SK-N-SH (cell line): ENCODE measurements around the gene OR2M5. TPM values are rescaled to one million over a fixed set of nuclear protein-coding genes. Genes with fewer than 3 reads are reported as not detected.

Source experiments
- CTCF ChIA-PET: fragments of 300-600, 350-600 bp; formaldehyde crosslinking; extraction: SDS; loops from one replicate; lab custom pipeline; 2021; lab: Yijun Ruan, JAX
- POLR2A ChIA-PET: fragments of 350-600 bp; sonication (Branson Sonifier 250); formaldehyde crosslinking; extraction: SDS; loops from one replicate; lab custom pipeline; 2020; ENCODE audit warnings: antibody characterized with exemption, inconsistent platforms; lab: Yijun Ruan, JAX
- DNase-seq: peaks from one replicate; pipeline ENCODE4 v3.0.0; 2012
- H2AFZ ChIP-seq: fragments of 200-600 bp; sonication (generic); 2 replicates; pipeline ENCODE4 v1.8.1; 2016; ENCODE audit warnings: antibody characterized with exemption, mild to moderate bottlenecking, low read depth
- H3F3A ChIP-seq: fragments of 200-600 bp; sonication (generic); replicated peaks from 2 replicates; pipeline ENCODE3; 2016; ENCODE audit warnings: antibody characterized with exemption, mild to moderate bottlenecking; ENCODE audit not compliant: insufficient read depth
- H3K27ac ChIP-seq, 2 experiments: fragments of 200-500 bp in 1 of 2; fragments of 200-600 bp in 1 of 2; sonication (Bioruptor generic) in 1 of 2; sonication (generic), shearing (Covaris generic) in 1 of 2; 2 replicates each; pipeline versions ENCODE4 v1.5.1 to v1.6.1; 2014 to 2016; ENCODE audit warnings: low read depth in 2 of 2, inconsistent platforms in 1 of 2, low read length in 1 of 2, mild to moderate bottlenecking in 1 of 2, mixed read lengths in 1 of 2
- H3K27me3 ChIP-seq: fragments of 200-600 bp; sonication (generic), shearing (Covaris generic); 2 replicates; pipeline ENCODE4 v1.6.1; 2016; ENCODE audit warnings: mixed run types; ENCODE audit not compliant: insufficient read depth
- H3K36me3 ChIP-seq, 2 experiments: fragments of 200-500 bp in 1 of 2; fragments of 200-600 bp in 1 of 2; sonication (Bioruptor generic) in 1 of 2; sonication (generic) in 1 of 2; replicated peaks in 1 of 2; 2 replicates each; pipeline versions ENCODE3 to v1.5.1; 2014 to 2016; ENCODE audit warnings: low read length in 1 of 2, mild to moderate bottlenecking in 1 of 2; ENCODE audit not compliant: insufficient read depth in 2 of 2, control insufficient read depth in 1 of 2
- H3K4me1 ChIP-seq, 2 experiments: fragments of 200-500 bp in 1 of 2; fragments of 200-600 bp in 1 of 2; sonication (Bioruptor generic) in 1 of 2; sonication (generic), shearing (Covaris generic) in 1 of 2; 2 replicates each; pipeline versions ENCODE4 v1.5.1 to v1.6.1; 2014 to 2016; ENCODE audit warnings: low read depth in 1 of 2, low read length in 1 of 2, mixed run types in 1 of 2; ENCODE audit not compliant: insufficient read depth in 2 of 2, control insufficient read depth in 1 of 2
- H3K4me2 ChIP-seq: fragments of 200-600 bp; sonication (generic), shearing (Covaris generic); 2 replicates; pipeline ENCODE4 v1.6.1; 2017; ENCODE audit warnings: mixed run types
- H3K4me3 ChIP-seq, 2 experiments: fragments of 200-500 bp in 1 of 2; fragments of 200-600 bp in 1 of 2; sonication (Bioruptor generic) in 1 of 2; sonication (generic), shearing (Covaris generic) in 1 of 2; 2 replicates each; pipeline versions ENCODE4 v1.5.1 to v1.8.1; 2014 to 2016; ENCODE audit warnings: low read depth in 2 of 2, inconsistent platforms in 1 of 2, low read length in 1 of 2, mild to moderate bottlenecking in 1 of 2, mixed read lengths in 1 of 2, moderate library complexity in 1 of 2
- H3K79me2 ChIP-seq: fragments of 200-600 bp; sonication (generic); 2 replicates; pipeline ENCODE4 v1.8.1; 2017; ENCODE audit warnings: mild to moderate bottlenecking; ENCODE audit not compliant: insufficient read depth
- H3K9ac ChIP-seq: fragments of 200-600 bp; sonication (generic); 2 replicates; pipeline ENCODE4 v1.6.1; 2017; ENCODE audit warnings: mixed run types
- H3K9me2 ChIP-seq: fragments of 200-600 bp; sonication (generic); 2 replicates; pipeline ENCODE4 v1.6.1; 2017; ENCODE audit warnings: mixed run types
- H3K9me3 ChIP-seq: fragments of 200-600 bp; sonication (generic); 2 replicates; pipeline ENCODE4 v1.6.1; 2017; ENCODE audit warnings: mixed run types, mild to moderate bottlenecking, moderate library complexity
- H4K20me1 ChIP-seq: fragments of 200-600 bp; sonication (generic); 2 replicates; pipeline ENCODE4 v1.6.1; 2017; ENCODE audit warnings: mild to moderate bottlenecking, mixed run types; ENCODE audit not compliant: insufficient read depth
- CHD2 ChIP-seq: fragments of 150-350 bp; IDR thresholded peaks from 2 replicates; pipeline ENCODE4 v1.6.1; 2018; ENCODE audit warnings: low read length; ENCODE audit not compliant: partially characterized antibody
- EP300 ChIP-seq, 2 experiments: IDR thresholded peaks; 2 replicates each; pipeline versions ENCODE4 v1.4.0 to v1.6.1; 2012; ENCODE audit warnings: borderline replicate concordance in 1 of 2, low read depth in 1 of 2, low read length in 1 of 2
- EZH2phosphoT487 ChIP-seq: fragments of 200-600 bp; sonication (generic); IDR thresholded peaks from 2 replicates; pipeline ENCODE4 v1.6.1; 2017; ENCODE audit warnings: low read depth, mixed run types, mild to moderate bottlenecking, antibody characterized with exemption, moderate library complexity, borderline replicate concordance
- FOSL2 ChIP-seq: IDR thresholded peaks from 2 replicates; pipeline ENCODE4 v1.4.0; 2012; ENCODE audit warnings: low read depth, mild to moderate bottlenecking, moderate library complexity, borderline replicate concordance
- FOXJ3 ChIP-seq: sonication (generic); formaldehyde crosslinking; IDR thresholded peaks from 2 replicates; pipeline ENCODE4 v1.5.1; 2020; ENCODE audit warnings: mild to moderate bottlenecking, missing genetic modification reagents
- GATA2 ChIP-seq: sonication (generic); formaldehyde crosslinking; IDR thresholded peaks from 2 replicates; pipeline ENCODE4 v1.5.0; 2020; ENCODE audit warnings: mild to moderate bottlenecking, missing genetic modification reagents
- JUND ChIP-seq: IDR thresholded peaks from 2 replicates; pipeline ENCODE4 v1.4.0; 2012
- MEF2A ChIP-seq: IDR thresholded peaks from 2 replicates; pipeline ENCODE4 v1.4.0; 2012; ENCODE audit warnings: low read depth, borderline replicate concordance
- MXI1 ChIP-seq: IDR thresholded peaks from 2 replicates; pipeline ENCODE4 v1.6.1; 2012; ENCODE audit warnings: mild to moderate bottlenecking, low read depth, low read length, improper control_type of control experiment
- NRF1 ChIP-seq: IDR thresholded peaks from 2 replicates; pipeline ENCODE4 v1.6.1; 2012; ENCODE audit warnings: low read depth, mild to moderate bottlenecking, low read length
- PBX3 ChIP-seq: IDR thresholded peaks from 2 replicates; pipeline ENCODE4; 2012
- POLR2AphosphoS5 ChIP-seq: IDR thresholded peaks from 2 replicates; pipeline ENCODE4 v1.6.1; 2012; ENCODE audit warnings: low read depth, low read length
- RAD21 ChIP-seq: IDR thresholded peaks from 2 replicates; pipeline ENCODE4 v1.6.1; 2012; ENCODE audit warnings: mild to moderate bottlenecking, low read length
- RCOR1 ChIP-seq: fragments of 150-350 bp; IDR thresholded peaks from 2 replicates; pipeline ENCODE4 v1.6.1; 2017; ENCODE audit warnings: antibody characterized with exemption, low read length
- RXRA ChIP-seq: IDR thresholded peaks from 2 replicates; pipeline ENCODE4 v1.4.0; 2012; ENCODE audit warnings: low read depth, mild to moderate bottlenecking, borderline replicate concordance
- TEAD4 ChIP-seq: IDR thresholded peaks from 2 replicates; pipeline ENCODE4 v1.4.0; 2012; ENCODE audit warnings: mild to moderate bottlenecking, borderline replicate concordance; ENCODE audit not compliant: insufficient read depth
- USF1 ChIP-seq: IDR thresholded peaks from 2 replicates; pipeline ENCODE4 v1.4.0; 2012; ENCODE audit warnings: low read depth, borderline replicate concordance
- YY1 ChIP-seq: IDR thresholded peaks from 2 replicates; pipeline ENCODE4 v1.4.0; 2012; ENCODE audit warnings: low read depth, mild to moderate bottlenecking
- ZBTB33 ChIP-seq: IDR thresholded peaks from 2 replicates; pipeline ENCODE4 v1.4.0; 2012; ENCODE audit warnings: low read depth, borderline replicate concordance
- WGBS: methylation state at CpG from one replicate; pipeline ENCODE4 v1.1.6; 2017; ENCODE audit warnings: low lambda C conversion rate; 5-methylcytosine and 5-hydroxymethylcytosine counted together
- polyA plus RNA-seq, 3 experiments: library from polyadenylated mRNA; depleted of rRNA; stranded (reverse); fragments of >200 nt; gene quantifications; 2 replicates each; pipeline ENCODE4 v1.2.3, GENCODE V29; 2012
- TF ChIP-seq, protein P1 (sequence below): fragments of 200-600 bp; sonication (generic); IDR thresholded peaks from 2 replicates; pipeline ENCODE4 v1.6.1; 2017; ENCODE audit warnings: antibody characterized with exemption, mild to moderate bottlenecking, moderate library complexity
- TF ChIP-seq, protein P2 (sequence below): IDR thresholded peaks from 2 replicates; pipeline ENCODE4 v1.4.0; 2012; ENCODE audit warnings: low read depth

OR2M5 gene
- polyA plus RNA-seq, 1 of the 3 experiments (the other 2 are of a cell fraction): not detected

- TF ChIP-seq, protein P1, sequence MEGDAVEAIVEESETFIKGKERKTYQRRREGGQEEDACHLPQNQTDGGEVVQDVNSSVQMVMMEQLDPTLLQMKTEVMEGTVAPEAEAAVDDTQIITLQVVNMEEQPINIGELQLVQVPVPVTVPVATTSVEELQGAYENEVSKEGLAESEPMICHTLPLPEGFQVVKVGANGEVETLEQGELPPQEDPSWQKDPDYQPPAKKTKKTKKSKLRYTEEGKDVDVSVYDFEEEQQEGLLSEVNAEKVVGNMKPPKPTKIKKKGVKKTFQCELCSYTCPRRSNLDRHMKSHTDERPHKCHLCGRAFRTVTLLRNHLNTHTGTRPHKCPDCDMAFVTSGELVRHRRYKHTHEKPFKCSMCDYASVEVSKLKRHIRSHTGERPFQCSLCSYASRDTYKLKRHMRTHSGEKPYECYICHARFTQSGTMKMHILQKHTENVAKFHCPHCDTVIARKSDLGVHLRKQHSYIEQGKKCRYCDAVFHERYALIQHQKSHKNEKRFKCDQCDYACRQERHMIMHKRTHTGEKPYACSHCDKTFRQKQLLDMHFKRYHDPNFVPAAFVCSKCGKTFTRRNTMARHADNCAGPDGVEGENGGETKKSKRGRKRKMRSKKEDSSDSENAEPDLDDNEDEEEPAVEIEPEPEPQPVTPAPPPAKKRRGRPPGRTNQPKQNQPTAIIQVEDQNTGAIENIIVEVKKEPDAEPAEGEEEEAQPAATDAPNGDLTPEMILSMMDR: no peak
- TF ChIP-seq, protein P2, sequence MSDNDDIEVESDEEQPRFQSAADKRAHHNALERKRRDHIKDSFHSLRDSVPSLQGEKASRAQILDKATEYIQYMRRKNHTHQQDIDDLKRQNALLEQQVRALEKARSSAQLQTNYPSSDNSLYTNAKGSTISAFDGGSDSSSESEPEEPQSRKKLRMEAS: no peak
- no peak for TF ChIP-seq RAD21
- TF ChIP-seq FOXJ3 (CRISPR knock-in tag): no peak
- TF ChIP-seq CHD2: no peak
- no peak for TF ChIP-seq EP300 (IDR thresholded peaks at IDR 0.05; ENCODE audit: borderline replicate concordance in 1 of 2, low read depth in 1 of 2, low read length in 1 of 2)
- TF ChIP-seq, all 33 proteins: peak for 0
Measured at GRCh38 chr1:248183996-248184395, 39.0 kb downstream of the OR2M5 start (continued).

DNA sequence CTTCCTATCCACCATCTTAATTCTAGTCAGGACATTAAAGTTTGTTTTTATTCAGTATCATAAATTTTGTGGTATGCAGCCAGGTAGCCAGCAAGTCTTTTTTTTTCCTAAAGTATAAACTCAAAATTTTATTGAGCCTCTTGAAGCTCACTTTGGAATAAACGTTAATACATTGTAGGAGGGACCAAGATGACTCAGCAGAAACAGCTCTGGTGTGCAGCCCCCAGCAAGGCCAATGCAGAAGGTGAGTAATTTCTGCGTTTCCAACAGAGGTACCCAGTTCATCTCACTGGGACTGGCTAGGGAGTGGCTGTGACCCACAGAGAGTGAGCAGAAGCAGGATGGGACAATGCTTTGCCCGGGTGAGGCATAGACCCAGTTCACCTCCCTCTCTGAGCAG lies 42.4 kb downstream of the OR2M5 start:
- Histone ChIP-seq H3K36me3 (no peaks in the 10 kb centered on the region), H3F3A (no peaks in the 10 kb centered on the region), H3K27me3 (no peaks in the 10 kb centered on the region), H3K79me2 (no peaks in the 10 kb centered on the region), H3K9ac (no peak overlapping the region), H3K4me2 (no peak overlapping the region), H4K20me1 (no peaks in the 10 kb centered on the region), H3K9me3 (no peaks in the 10 kb centered on the region), H3K9me2 (no peaks in the 10 kb centered on the region), H3K4me3 (no peak overlapping the region), H3K27ac (no peak overlapping the region), H3K4me1 (no peaks in the 10 kb centered on the region), H2AFZ (no peak overlapping the region)
- TF ChIP-seq MEF2A (no peak), JUND (no peak), TEAD4 (no peak), YY1 (no peak)
- DNase-seq: no peak
- WGBS: 0% methylated on average over 2 of the region's 3 CpGs
- ChIA-PET POLR2A (no interaction called here), CTCF (no interaction called here)

DNA sequence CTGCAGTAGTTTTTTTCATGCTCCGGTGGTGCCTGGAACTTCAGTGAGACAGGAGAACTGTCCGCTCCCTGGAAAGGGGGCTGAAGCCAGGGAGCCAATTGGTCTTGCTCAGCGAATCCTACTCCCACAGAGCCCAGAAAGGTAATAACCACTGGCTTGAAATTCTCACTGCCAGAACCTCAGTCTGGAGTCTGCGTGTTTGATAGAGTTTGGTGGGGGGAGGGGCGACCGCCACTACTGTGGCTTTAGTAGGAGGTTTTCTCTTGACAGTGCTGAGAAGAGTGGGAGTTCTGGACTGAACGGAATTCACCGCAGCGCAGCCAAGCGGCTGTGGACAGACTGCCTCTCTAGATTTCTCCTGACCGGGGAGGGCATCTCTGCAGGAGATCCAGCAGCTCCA lies 44.1 kb downstream of the OR2M5 start:
- H3K36me3 ChIP-seq: no peaks in the 10 kb centered on the region
- H3K27ac ChIP-seq: no peak overlapping the region
- H3K4me2 ChIP-seq: no peak overlapping the region
- H3K9ac ChIP-seq: no peak overlapping the region
- H3K4me1 ChIP-seq: no peaks in the 10 kb centered on the region
- H2AFZ ChIP-seq: no peak overlapping the region
- H3K9me2 ChIP-seq: no peaks in the 10 kb centered on the region
- no peak for DNase-seq
- TF ChIP-seq USF1: no peak
- no peak for TF ChIP-seq ZBTB33
- TF ChIP-seq PBX3: no peak
- no peak for TF ChIP-seq GATA2
- TF ChIP-seq RXRA: no peak
- TF ChIP-seq POLR2AphosphoS5: no peak
- TF ChIP-seq RCOR1: no peak
- no peak for TF ChIP-seq NRF1
- no peak for TF ChIP-seq MEF2A
- no peak for TF ChIP-seq FOSL2
- TF ChIP-seq FOXJ3 (CRISPR knock-in tag): no peak
- TF ChIP-seq MXI1: no peak
- TF ChIP-seq EZH2phosphoT487: no peak
- no peaks in the 10 kb centered on the region for H3K79me2 ChIP-seq
- no peaks in the 10 kb centered on the region for H3F3A ChIP-seq
- ChIA-PET POLR2A (no interaction called here), CTCF (no interaction called here)
- 0% methylated on average over 4 of the region's 11 CpGs for WGBS
- H3K9me3 ChIP-seq: no peaks in the 10 kb centered on the region
- H3K4me3 ChIP-seq: no peak overlapping the region
- no peaks in the 10 kb centered on the region for H4K20me1 ChIP-seq
- H3K27me3 ChIP-seq: no peaks in the 10 kb centered on the region
